Esophagus squamous epithelium (tissue), 4 donors: ENCODE data around the gene HOXD10.

Source experiments
- CTCF ChIP-seq, 6 experiments: fragments of 450-650 bp in 4 of 6; fragments of 200-600 bp in 2 of 6; sonication (generic) in 2 of 6; IDR thresholded peaks; one replicate each; pipeline ENCODE4 v1.5.1; 2016 to 2019; ENCODE audit warnings: antibody characterized with exemption in 6 of 6, mild to moderate bottlenecking in 4 of 6, moderate library complexity in 4 of 6
- POLR2A ChIP-seq, 4 donors: fragments of 450-650 bp; IDR thresholded peaks; one replicate each; pipeline ENCODE4 v1.6.1; 2017; ENCODE audit warnings: antibody characterized with exemption in 4 of 4, mild to moderate bottlenecking in 4 of 4, moderate library complexity in 3 of 4

GRCh38 chr2:176087330-176088047, 29.1 kb upstream of the HOXD10 start:
- no peak for TF ChIP-seq CTCF (IDR thresholded peaks at IDR 0.05)
- TF ChIP-seq POLR2A (IDR thresholded peaks at IDR 0.05): no peak
